ENCODE measurements around the gene KRTAP20-2. TPM values are rescaled to one million over a fixed set of nuclear protein-coding genes. Genes with fewer than 3 reads are reported as not detected.

KRTAP20-2 gene
- total and polyA plus RNA-seq, 2 donors (not counting 1 experiment from before 2014, with no cell fraction given) = not detected

DNA sequence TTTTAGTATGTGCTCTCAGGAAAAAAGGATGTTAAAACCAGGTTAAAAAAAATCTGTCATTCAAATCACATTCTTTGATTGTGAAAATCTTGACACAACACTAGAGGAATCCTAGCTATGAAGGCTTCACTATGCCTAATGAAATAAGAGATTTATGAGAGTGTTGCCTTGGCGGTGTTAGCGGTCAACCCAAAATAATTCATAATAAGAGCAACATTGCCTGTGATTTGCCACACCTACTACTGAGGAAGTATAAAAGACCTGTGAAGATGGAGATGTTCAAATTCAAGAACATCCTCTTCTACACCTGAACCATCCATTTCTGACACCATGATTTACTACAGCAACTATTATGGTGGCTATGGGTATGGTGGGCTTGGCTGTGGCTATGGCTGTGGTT, 18.9 kb upstream of the KRTAP20-2 start, which contains the start of gene KRTAP20-1:
KRTAP20-1 (plus strand) TSS at position 301 of the 400 bp plus-strand sequence; CDS start at position 331, 30 bp downstream.
- H3K27ac ChIP-seq (ENCODE audit: insufficient read depth, low read length) = no peak within 1 kb of the TSS
- H3K4me2 ChIP-seq (ENCODE audit: extremely low read depth, insufficient read depth, low read length) = no peak within 1 kb of the TSS
- no peaks in the 10 kb centered on the region for H3K4me1 ChIP-seq (ENCODE audit: control insufficient read depth, extremely low read depth, insufficient read depth, low read length)
- H3K27me3 ChIP-seq (ENCODE audit: control insufficient read depth, insufficient read depth, low read length) = no peaks in the 10 kb centered on the region
- H3K36me3 ChIP-seq (ENCODE audit: control insufficient read depth, insufficient read depth, low read length) = no peaks in the 10 kb centered on the region
- H3K79me2 ChIP-seq (ENCODE audit: control insufficient read depth, insufficient read depth, low read length) = no peaks in the 10 kb centered on the region
- no peaks in the 10 kb centered on the region for H3K9me3 ChIP-seq (ENCODE audit: control insufficient read depth, insufficient read depth, low read depth, low read length)
- H4K20me1 ChIP-seq (ENCODE audit: control insufficient read depth, extremely low read depth, insufficient read depth, low read length) = no peaks in the 10 kb centered on the region
- H3K4me3 ChIP-seq (replicated peaks in 1 of 4; ENCODE audit: control extremely low read depth in 1 of 4, insufficient read depth in 1 of 4, low read depth in 3 of 4, low read length in 4 of 4) = no peak within 1 kb of the TSS
- H3K9ac ChIP-seq (ENCODE audit: insufficient read depth, low read length) = no peak within 1 kb of the TSS
- no peak within 1 kb of the TSS for H2AFZ ChIP-seq (ENCODE audit: low read length)
- DNase-seq (ENCODE audit: low read depth in 2 of 2) = no peak
- TF ChIP-seq EZH2 (IDR thresholded peaks at IDR 0.05; ENCODE audit: low read length, missing control alignments) = no peak
- TF ChIP-seq, protein P1, sequence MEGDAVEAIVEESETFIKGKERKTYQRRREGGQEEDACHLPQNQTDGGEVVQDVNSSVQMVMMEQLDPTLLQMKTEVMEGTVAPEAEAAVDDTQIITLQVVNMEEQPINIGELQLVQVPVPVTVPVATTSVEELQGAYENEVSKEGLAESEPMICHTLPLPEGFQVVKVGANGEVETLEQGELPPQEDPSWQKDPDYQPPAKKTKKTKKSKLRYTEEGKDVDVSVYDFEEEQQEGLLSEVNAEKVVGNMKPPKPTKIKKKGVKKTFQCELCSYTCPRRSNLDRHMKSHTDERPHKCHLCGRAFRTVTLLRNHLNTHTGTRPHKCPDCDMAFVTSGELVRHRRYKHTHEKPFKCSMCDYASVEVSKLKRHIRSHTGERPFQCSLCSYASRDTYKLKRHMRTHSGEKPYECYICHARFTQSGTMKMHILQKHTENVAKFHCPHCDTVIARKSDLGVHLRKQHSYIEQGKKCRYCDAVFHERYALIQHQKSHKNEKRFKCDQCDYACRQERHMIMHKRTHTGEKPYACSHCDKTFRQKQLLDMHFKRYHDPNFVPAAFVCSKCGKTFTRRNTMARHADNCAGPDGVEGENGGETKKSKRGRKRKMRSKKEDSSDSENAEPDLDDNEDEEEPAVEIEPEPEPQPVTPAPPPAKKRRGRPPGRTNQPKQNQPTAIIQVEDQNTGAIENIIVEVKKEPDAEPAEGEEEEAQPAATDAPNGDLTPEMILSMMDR (conservative IDR thresholded peaks at IDR 0.05 in 1 of 2, IDR thresholded peaks at IDR 0.05 in 1 of 2; ENCODE audit: low read depth in 1 of 2, low read length in 2 of 2) = no peak

DNA sequence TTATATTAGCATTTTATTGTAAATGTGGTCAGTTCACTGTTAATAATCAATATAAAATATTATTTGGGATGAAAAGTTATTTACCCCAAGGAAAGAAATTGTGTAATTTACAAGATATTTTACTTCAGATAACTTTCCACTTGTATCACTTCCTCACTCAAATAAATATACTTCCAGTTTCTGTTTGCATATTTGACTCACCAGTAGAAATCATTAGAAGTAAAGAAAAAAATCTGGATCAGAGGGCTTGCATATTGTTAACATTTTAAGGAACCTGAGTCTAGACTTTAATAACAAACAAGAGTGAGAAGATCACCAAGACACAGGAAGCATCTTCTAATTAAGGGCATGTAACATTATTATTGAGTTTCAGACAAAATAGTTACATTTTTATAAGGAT, 14.9 kb upstream of the KRTAP20-2 start:
- no peak for TF ChIP-seq EZH2 (IDR thresholded peaks at IDR 0.05; ENCODE audit: low read length, missing control alignments)
- TF ChIP-seq, protein P1 (conservative IDR thresholded peaks at IDR 0.05 in 1 of 2, IDR thresholded peaks at IDR 0.05 in 1 of 2; ENCODE audit: low read depth in 1 of 2, low read length in 2 of 2) = no peak
- H3K27me3 ChIP-seq (ENCODE audit: control insufficient read depth, insufficient read depth, low read length) = no peaks in the 10 kb centered on the region
- no peak overlapping the region for H3K4me2 ChIP-seq (ENCODE audit: extremely low read depth, insufficient read depth, low read length)
- H3K9ac ChIP-seq (ENCODE audit: insufficient read depth, low read length) = no peak overlapping the region
- H3K79me2 ChIP-seq (ENCODE audit: control insufficient read depth, insufficient read depth, low read length) = no peaks in the 10 kb centered on the region
- H3K4me1 ChIP-seq (ENCODE audit: control insufficient read depth, extremely low read depth, insufficient read depth, low read length) = no peaks in the 10 kb centered on the region
- no peak for DNase-seq (ENCODE audit: low read depth in 2 of 2)
- H3K36me3 ChIP-seq (ENCODE audit: control insufficient read depth, insufficient read depth, low read length) = no peaks in the 10 kb centered on the region
- H2AFZ ChIP-seq (ENCODE audit: low read length) = no peak overlapping the region
- no peaks in the 10 kb centered on the region for H3K9me3 ChIP-seq (ENCODE audit: control insufficient read depth, insufficient read depth, low read depth, low read length)
- H4K20me1 ChIP-seq (ENCODE audit: control insufficient read depth, extremely low read depth, insufficient read depth, low read length) = no peaks in the 10 kb centered on the region
- H3K4me3 ChIP-seq (replicated peaks in 1 of 4; ENCODE audit: control extremely low read depth in 1 of 4, insufficient read depth in 1 of 4, low read depth in 3 of 4, low read length in 4 of 4) = no peak overlapping the region
- H3K27ac ChIP-seq (ENCODE audit: insufficient read depth, low read length) = no peak overlapping the region

DNA sequence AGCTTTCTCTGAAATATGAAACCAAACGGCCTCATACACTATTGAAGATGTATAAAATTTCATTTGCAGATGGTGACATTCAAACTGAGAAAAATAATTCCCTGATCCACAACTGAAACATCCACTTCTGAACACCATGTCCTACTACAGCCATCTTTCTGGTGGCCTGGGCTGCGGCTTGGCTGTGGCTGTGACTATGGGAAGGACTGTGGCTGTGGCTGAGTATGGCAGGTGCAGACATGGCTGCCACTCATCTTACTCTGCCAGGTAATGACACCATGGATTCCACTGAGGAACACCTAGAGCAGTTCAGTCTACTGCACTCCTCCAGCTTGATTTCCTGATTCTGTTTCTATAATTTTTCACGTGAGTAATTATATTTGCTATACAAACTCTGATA, 14.5 kb upstream of the KRTAP20-2 start, which contains the start of gene KRTAP20-4:
KRTAP20-4 (plus strand) TSS at position 106 of the 400 bp plus-strand sequence.
- TF ChIP-seq, protein P1 (conservative IDR thresholded peaks at IDR 0.05 in 1 of 2, IDR thresholded peaks at IDR 0.05 in 1 of 2; ENCODE audit: low read depth in 1 of 2, low read length in 2 of 2) = no peak
- TF ChIP-seq EZH2 (IDR thresholded peaks at IDR 0.05; ENCODE audit: low read length, missing control alignments) = no peak
- Histone ChIP-seq H3K4me3 (replicated peaks in 1 of 4; ENCODE audit: control extremely low read depth in 1 of 4, insufficient read depth in 1 of 4, low read depth in 3 of 4, low read length in 4 of 4) (no peak within 1 kb of the TSS), H3K27ac (ENCODE audit: insufficient read depth, low read length) (no peak within 1 kb of the TSS), H3K4me2 (ENCODE audit: extremely low read depth, insufficient read depth, low read length) (no peak within 1 kb of the TSS), H3K79me2 (ENCODE audit: control insufficient read depth, insufficient read depth, low read length) (no peaks in the 10 kb centered on the region), H3K27me3 (ENCODE audit: control insufficient read depth, insufficient read depth, low read length) (no peaks in the 10 kb centered on the region), H3K9me3 (ENCODE audit: control insufficient read depth, insufficient read depth, low read depth, low read length) (no peaks in the 10 kb centered on the region), H4K20me1 (ENCODE audit: control insufficient read depth, extremely low read depth, insufficient read depth, low read length) (no peaks in the 10 kb centered on the region), H3K36me3 (ENCODE audit: control insufficient read depth, insufficient read depth, low read length) (no peaks in the 10 kb centered on the region), H2AFZ (ENCODE audit: low read length) (no peak within 1 kb of the TSS), H3K9ac (ENCODE audit: insufficient read depth, low read length) (no peak within 1 kb of the TSS), H3K4me1 (ENCODE audit: control insufficient read depth, extremely low read depth, insufficient read depth, low read length) (no peaks in the 10 kb centered on the region)
- DNase-seq (ENCODE audit: low read depth in 2 of 2) = no peak

Measured in fibroblast of lung (primary cell).